NCI-H1092 (cell line): ENCODE results near the gene VTI1A.
"Not testable (repeated sequence)": the region's sequence is repeated elsewhere in the genome, so short reads cannot be mapped to it uniquely, and the experiment has no call there.

ENCODE experiments used
- DNase-seq: peaks from one replicate; lab custom pipeline; 2025; lab: John Stamatoyannopoulos, UW

The VTI1A gene

GRCh38 chr10:112507046-112507445 lies 60.0 kb downstream of the VTI1A start:
- no peak for DNase-seq

- no peak for DNase-seq
Observed at GRCh38 chr10:112507988-112508387, 61.0 kb downstream of the VTI1A start.

- no peak for DNase-seq
Observed at GRCh38 chr10:112509558-112510291, 62.7 kb downstream of the VTI1A start.

GRCh38 chr10:112510384-112510783 lies 63.4 kb downstream of the VTI1A start:
- no peak for DNase-seq

DNA sequence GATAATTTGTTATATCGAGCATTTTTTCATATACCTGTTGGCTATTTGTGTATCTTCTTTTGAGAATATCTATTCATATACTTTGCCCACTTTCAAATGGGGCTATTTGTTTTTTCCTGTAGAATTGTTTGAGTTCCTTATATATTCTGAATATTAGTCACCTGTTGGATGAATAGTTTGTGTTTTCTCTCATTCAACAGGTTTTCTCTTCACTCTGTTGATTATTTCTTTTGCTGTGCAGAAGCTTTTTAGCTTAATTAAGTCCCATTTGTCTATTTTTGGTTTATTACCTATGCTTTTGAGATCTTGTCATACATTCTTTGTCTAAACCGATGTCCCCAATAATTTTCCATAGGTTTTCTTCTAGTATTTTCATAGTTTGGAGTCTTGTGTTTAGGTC lies 65.3 kb downstream of the VTI1A start:
- DNase-seq, result no peak

GRCh38 chr10:112515126-112515525 lies 68.1 kb downstream of the VTI1A start:
- no peak for DNase-seq

- DNase-seq, result no peak
Observed at GRCh38 chr10:112515852-112516251, 68.8 kb downstream of the VTI1A start.

GRCh38 chr10:112517451-112517862 lies 70.4 kb downstream of the VTI1A start:
- no peak for DNase-seq

DNA sequence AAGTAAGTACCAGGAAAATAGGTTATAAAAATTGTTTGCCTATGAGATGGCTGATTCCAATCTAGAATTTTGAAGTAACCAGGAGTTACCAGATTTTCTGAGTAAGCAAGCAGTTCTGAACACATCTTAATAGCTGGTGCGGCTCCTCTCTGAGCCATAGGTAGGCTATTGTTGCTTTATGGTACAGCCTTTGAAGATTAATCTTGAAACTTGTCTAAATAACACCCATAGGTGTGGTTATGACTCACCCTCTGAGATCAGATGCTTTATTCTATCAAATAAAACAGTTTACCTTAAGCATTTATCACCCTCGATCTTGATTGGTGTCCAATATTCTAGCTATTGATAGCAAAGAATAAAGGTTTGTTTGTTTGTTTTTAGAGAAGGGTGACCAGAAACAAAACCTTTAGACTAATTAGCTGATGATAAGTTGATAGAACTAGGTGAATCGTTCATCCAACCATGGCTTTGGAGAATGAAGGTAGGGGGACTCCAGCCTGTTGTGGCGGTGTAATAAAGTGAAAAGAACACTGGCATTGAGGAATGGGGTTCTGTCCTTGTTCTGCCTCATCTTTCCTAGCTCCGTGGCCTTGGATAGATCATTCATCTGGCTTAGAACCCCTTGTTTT lies 72.2 kb downstream of the VTI1A start:
- DNase-seq, result no peak

DNA sequence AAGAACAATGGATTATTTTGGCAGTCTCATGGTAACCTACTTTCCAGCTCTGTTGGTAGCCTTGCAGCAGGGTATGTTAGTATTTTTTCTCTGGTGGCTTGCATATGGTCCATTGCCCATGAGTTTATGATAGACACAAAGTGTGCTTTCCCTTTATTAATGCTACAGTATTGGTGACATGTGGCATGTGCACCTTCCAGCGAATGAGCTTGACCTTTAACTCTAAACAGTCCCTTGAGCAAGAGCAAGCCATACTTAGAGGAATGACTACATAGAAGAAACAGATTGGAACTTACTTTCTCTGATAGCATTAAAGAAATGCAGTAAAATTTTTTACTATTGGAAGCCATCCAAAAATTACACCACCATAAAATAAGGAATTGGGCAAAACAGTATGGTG lies 73.9 kb downstream of the VTI1A start:
- no peak for DNase-seq

DNA sequence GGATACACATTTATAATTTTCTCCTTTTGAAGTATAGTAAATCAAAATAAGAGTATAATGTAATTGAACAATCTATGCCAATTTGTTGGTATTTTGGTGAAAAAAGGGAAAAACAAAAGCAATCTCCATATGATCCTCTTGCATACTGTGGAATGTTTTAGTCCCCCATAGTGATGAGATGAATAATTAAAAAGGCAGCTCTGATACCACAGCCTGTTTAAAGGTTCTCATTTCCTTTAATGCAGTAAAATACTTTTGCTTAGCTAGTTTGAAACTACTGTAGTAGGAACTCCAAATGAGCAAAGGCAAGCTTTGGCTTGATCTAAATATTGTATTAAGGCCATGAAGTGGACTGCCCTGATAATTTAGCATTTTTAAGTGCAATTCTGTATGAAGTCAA lies 77.6 kb downstream of the VTI1A start:
- no peak for DNase-seq

DNA sequence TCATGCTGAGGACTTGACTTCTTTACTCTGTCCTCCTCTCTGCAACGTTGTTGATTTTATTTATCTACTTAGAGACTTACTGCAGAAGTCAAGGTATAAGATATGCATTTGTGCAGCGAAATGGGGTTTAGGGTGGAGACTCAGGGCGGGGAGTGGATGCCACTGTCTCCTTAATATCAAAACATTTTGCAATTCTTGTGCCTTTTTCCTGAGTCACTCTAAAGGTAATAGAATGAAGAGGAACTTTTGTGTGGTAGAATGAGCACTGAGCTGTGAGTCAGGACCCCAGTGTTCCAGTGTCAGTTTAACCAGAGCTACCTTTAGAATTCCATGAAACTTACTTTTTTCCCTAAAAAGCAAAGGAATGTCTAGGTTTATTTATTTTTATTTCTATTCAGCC lies 78.2 kb downstream of the VTI1A start:
- no peak for DNase-seq

- DNase-seq, result no peak
Observed at GRCh38 chr10:112526139-112526538, 79.1 kb downstream of the VTI1A start.

- no peak for DNase-seq
Observed at GRCh38 chr10:112526906-112527305, 79.9 kb downstream of the VTI1A start.

DNA sequence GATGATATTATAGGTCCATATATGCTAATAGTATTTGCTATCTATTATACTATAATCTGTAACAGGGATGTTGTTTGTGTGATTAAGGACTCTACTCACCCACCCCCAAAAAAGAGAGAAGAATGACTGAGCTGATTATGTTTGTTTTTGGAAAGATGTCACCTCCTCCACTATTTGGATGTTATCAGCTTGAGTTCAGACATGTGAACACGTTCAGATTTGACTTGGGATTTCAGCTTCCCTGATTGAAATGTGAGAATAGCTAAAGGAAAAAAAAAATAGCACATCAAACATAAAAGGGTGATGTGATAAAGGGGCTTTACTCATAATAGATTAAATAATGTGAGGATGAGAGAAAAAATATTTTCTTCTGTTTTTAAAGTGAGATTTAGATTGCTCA lies 81.2 kb downstream of the VTI1A start:
- DNase-seq, result no peak

- no peak for DNase-seq
Observed at GRCh38 chr10:112531421-112531820, 84.4 kb downstream of the VTI1A start.

GRCh38 chr10:112532189-112532588 lies 85.2 kb downstream of the VTI1A start:
- DNase-seq, result no peak

DNA sequence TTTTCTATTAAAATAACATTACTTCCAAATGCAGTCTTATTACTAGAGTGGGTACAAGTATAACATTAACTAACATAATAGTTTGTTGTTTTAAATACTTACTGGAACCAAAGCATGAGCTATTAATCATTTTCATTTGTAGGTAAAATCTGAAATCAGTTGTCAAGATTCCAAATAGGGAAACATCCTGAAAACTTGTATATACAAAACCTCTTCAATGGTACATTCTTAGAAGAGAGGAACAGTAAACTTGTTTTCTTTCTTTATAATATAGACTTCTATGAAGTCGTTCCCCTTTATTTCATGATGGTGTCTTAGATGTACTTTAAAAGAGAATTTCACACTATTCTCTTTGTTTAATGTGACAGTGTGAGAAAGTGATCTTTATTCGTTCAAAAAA lies 85.9 kb downstream of the VTI1A start:
- DNase-seq, result no peak

GRCh38 chr10:112533916-112534315 lies 86.9 kb downstream of the VTI1A start:
- no peak for DNase-seq

- no peak for DNase-seq
Observed at GRCh38 chr10:112535531-112535951, 88.5 kb downstream of the VTI1A start.

- DNase-seq, result no peak
Observed at GRCh38 chr10:112536663-112537062, 89.6 kb downstream of the VTI1A start.

DNA sequence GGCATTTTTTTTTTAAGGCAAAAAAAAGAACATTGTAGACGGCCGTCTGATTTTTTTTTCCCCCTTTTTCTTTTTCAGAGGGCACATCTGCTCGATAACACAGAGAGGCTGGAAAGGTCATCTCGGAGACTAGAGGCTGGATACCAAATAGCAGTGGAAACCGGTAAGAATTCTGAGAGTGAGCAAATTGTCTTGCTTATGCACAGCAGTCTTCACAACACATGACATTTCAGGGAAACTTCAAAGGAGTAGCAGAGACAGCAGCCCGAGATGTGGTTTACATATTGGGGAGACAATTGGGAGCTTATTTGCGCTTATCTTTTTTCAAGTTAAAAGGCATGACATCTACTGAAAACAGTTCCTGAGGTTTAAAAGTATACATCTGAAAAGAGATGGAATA lies 91.2 kb downstream of the VTI1A start:
- DNase-seq, result no peak

DNA sequence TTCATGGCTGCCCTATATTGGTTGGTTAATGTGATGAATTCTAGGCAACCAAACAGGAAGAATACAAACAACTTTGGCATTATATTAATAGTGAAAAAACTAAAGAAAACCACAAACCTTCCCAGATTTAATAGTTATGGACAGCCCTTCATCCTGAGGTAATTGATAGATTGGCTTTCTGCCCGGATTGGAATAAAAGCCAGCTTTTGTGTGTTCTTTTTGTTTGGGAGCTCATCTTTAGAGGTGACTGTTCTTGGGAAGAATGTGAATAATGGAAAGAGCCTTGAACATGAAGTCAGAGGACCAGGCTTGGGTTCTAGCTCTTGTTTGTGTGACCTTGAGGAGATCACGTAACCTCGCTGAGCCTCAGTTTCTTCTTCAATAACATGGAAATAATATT lies 92.3 kb downstream of the VTI1A start:
- DNase-seq, result peak; percentile 5

DNA sequence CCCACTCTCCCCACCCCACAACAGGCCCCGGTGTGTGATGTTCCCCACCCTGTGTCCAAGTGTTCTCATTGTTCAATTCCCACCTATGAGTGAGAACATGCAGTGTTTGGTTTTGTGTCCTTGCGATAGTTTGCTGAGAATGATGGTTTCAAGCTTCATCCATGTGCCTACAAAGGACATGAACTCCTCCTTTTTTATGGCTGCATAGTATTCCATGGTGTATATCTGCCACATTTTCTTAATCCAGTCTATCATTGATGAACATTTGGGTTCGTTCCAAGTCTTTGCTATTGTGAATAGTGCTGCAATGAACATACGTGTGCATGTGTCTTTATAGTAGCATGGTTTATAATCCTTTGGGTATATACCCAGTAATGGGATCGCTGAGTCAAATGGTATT lies 95.8 kb downstream of the VTI1A start:
- not testable (repeated sequence) for DNase-seq
